C4-2B (cell line): ENCODE results near the gene NHSL1.
A peak's percentile ranks its signal among the peaks of the same experiment; 100 is the strongest.

Experiments
- H3K27ac ChIP-seq: fragments of 450-650 bp; 2 replicates; pipeline ENCODE4 v1.5.1; 2017
- ZFX ChIP-seq: fragments of 450-650 bp; IDR thresholded peaks from 2 replicates; pipeline ENCODE4 v1.6.1; 2017
- TF ChIP-seq, protein P1 (sequence below): fragments of 450-650 bp; conservative IDR thresholded peaks from 2 replicates; pipeline ENCODE4 v1.5.1; 2017; ENCODE audit warnings: mild to moderate bottlenecking

The NHSL1 gene

DNA sequence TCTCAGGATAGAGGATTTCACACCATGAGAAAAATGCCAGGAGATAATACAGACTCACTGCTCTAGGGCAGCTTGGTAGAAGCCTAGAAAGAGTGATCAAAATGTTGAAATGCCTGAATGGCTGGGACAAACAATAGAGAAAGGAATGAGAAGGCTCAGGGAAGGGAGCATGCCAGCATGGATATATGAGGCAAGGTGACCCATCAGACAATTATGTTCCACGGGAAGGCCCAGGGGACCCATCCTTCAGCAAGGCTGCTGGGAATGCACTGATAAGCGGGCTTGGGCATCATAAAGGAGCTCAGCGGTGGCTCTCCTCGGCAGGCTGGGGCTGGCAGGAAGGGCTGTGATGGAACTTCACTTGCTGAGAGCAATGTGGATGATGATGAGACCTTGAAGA is 83.1 kb downstream of the NHSL1 start:
- no peak for TF ChIP-seq ZFX
- TF ChIP-seq, protein P1, sequence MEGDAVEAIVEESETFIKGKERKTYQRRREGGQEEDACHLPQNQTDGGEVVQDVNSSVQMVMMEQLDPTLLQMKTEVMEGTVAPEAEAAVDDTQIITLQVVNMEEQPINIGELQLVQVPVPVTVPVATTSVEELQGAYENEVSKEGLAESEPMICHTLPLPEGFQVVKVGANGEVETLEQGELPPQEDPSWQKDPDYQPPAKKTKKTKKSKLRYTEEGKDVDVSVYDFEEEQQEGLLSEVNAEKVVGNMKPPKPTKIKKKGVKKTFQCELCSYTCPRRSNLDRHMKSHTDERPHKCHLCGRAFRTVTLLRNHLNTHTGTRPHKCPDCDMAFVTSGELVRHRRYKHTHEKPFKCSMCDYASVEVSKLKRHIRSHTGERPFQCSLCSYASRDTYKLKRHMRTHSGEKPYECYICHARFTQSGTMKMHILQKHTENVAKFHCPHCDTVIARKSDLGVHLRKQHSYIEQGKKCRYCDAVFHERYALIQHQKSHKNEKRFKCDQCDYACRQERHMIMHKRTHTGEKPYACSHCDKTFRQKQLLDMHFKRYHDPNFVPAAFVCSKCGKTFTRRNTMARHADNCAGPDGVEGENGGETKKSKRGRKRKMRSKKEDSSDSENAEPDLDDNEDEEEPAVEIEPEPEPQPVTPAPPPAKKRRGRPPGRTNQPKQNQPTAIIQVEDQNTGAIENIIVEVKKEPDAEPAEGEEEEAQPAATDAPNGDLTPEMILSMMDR = no peak
- H3K27ac ChIP-seq = no peak overlapping the region

DNA sequence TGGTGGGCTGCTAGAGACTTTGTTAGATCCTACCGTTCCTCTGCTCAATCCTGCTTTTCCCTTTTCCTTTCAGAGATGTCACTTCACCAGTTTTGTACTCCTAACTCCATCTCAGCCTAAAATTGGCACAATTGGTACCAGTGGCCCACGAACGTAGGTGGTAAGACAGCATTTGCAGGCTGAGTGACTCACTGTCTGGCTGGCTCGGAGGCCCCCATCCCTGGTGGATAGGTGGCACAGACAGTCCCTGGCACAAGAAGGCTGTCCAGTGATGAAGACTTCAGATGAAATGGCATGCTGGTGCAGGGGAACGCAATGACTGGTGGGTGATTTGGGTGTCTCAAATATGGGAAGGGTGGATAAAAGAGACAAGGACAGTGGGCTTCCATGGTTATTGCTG is 84.2 kb downstream of the NHSL1 start:
- TF ChIP-seq, protein P1 = no peak
- TF ChIP-seq ZFX = no peak
- H3K27ac ChIP-seq = no peak overlapping the region

DNA sequence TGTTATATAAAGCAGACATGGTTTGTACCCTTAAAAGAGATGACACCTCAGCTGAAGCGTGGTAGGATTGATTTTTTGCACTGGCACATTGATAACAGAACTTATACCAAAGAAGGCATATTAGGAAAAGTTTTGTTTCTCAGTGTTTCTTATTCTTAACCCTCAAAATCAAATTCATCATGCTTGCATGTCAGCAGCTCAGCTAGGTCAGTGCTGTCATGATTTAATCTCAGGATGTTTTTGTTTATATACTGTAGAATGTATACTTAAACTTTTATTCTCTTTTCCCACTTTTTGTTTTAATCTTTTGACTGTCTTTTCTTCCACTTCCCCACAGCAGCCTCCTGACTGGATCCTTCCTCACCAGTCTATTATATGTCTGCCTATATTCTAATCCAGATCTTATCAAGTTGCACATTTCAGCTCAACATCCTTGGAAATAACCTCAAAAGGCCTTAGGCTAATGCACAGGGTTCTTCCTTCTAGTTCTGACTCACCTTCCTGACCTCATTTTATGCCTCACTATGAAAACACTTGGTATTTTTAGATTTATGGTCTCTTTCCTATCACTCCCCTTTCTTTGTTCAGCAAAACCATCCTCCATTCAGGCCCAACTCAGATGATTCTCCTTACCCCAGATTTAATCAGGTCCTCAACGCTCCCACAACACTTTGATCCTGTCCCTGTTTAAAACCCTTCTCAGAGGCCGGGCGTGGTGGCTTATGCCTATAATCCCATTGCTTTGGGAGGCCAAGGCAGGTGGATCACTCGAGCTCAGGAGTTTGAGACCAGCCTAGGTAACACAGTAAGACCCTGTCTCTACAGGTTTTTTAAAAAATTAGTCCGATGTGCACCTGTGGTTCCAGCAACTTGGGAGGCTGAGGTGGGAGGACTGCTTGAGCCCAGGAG is 88.1 kb downstream of the NHSL1 start:
- H3K27ac ChIP-seq = no peak overlapping the region
- TF ChIP-seq, protein P1 = no peak
- no peak for TF ChIP-seq ZFX

DNA sequence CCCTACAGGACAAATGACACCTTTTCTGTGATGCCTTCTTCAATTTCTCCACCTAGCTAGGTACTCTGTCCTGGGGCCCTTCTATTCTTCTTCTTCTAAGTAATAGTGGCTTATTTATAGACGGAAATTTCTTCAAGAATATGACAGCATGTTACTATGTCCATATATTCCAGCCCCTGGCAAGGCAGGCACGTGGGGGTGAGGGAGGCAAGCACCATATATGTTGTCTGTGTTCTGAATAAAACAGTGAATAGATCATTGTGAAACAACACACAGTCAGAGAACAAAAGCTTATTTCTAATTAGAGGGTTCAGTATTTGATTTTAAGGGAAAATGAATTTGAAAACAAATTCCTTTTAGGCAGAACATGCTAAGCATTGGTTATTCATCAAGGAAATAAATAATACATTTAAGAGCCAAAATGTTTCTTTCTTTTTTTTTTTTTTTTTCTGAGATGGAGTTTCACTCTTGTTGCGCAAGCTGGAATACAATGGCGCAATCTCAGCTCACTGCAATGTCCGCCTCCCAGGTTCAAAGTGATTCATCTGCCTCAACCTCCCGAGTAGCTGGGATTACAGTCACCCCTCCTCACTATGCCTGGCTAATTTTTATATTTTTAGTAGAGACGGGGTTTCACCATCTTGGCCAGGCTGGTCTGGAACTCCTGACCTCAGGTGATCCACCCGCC is 89.1 kb downstream of the NHSL1 start:
- no peak overlapping the region for H3K27ac ChIP-seq
- TF ChIP-seq ZFX = no peak
- TF ChIP-seq, protein P1 = no peak

DNA sequence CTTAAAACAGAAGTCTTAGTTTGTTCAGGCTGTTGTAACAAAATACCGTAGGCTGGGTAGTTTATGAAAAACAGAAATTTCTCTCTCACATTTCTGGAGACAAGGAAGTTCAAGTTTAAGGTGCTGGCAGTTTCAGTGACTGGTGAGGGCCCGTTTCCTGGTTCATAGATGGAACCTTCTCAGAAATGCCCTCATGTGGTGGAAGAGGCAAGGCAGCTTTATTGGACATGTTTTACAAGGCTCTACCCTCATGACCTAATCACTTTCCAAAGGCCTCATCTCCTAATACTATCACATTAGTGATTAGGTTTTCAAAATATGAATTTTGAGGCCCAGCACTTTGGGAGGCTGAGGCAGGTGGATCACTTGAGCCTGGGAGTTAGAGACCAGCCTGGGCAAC is 92.9 kb downstream of the NHSL1 start:
- TF ChIP-seq ZFX = no peak
- TF ChIP-seq, protein P1 = peak; percentile 31
- no peak overlapping the region for H3K27ac ChIP-seq

DNA sequence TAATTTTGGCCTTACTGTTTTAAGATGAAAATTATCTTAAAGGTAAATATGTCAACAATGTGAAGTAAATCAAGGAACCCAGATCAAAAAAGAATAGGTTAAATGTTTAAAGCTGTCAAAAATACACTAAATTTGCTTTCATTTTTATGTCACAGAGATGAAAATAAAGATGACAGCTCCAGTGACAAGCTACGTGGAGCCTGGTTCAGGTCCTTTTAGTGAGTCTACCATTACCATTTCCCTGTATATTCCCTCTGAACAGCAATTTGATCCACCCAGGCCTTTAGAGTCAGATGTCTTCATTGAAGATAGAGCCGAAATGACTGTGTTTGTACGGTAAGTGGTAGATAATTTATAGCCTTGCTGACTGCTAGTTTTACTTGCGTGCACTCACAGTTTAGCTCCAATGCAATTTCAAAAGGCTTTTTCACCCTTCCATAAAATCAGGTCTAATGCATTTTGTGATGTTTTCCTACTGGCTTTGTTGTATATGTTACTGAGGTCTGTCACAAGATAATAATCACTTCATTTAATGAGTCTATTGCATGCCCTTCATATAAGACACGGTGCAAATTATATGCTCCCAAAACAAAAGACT is 93.4 kb downstream of the NHSL1 start:
- TF ChIP-seq, protein P1 = no peak
- no peak for TF ChIP-seq ZFX

DNA sequence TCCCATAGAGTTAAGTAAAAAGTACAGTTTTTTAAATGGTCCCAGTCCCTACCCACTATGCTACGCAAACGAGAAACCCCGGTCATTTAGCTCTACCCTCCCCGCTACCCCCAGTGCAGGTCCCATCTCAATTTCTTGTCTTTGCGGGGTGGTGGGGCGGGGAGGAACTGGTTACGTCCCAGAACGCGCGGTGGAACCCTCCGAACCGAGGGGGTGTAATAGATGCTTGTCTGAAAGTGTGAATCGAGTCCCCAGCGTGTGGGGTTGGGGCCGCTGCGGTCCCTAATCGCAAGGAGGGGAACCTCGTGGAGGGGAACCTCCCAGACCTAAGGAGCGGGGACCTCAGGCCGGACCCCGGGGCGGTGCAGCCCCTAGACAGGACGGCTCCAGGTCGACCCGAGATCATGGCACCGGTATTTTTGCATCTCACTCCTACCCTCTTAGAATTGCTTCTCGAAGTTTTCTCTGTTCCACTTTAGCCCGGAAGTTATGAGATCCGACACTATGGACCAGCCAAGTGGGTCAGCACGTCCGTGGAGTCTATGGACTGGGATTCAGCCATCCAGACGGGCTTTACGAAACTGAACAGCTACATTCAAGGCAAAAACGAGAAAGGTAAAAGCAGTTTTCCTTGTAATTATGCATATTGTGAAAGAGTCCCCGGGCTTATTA is 94.5 kb downstream of the NHSL1 start:
- peak overlapping the region; percentile 91 for H3K27ac ChIP-seq
- TF ChIP-seq, protein P1 = no peak
- TF ChIP-seq ZFX = 0 out of 2 replicates have a peak, but pooled peaks have one; percentile 30

More for the DNA sequence above, 93.4 kb downstream of the NHSL1 start:
- no peak overlapping the region for H3K27ac ChIP-seq
